Tibial nerve (tissue), 3 donors: ENCODE results near the gene UXS1.

Experiments used
- POLR2A ChIP-seq, 2 donors: fragments of 450-650 bp; IDR thresholded peaks; one replicate each; pipeline ENCODE4 v1.6.1; 2017; ENCODE audit warnings: antibody characterized with exemption in 2 of 2, mild to moderate bottlenecking in 2 of 2, moderate library complexity in 2 of 2
- TF ChIP-seq, protein P1 (sequence below), 5 experiments: fragments of 200-600 bp in 3 of 5; fragments of 450-650 bp in 2 of 5; sonication (generic) in 3 of 5; IDR thresholded peaks; one replicate each; pipeline ENCODE4 v1.5.1; 2016 to 2019; ENCODE audit warnings: antibody characterized with exemption in 5 of 5, mild to moderate bottlenecking in 3 of 5, moderate library complexity in 2 of 5

DNA sequence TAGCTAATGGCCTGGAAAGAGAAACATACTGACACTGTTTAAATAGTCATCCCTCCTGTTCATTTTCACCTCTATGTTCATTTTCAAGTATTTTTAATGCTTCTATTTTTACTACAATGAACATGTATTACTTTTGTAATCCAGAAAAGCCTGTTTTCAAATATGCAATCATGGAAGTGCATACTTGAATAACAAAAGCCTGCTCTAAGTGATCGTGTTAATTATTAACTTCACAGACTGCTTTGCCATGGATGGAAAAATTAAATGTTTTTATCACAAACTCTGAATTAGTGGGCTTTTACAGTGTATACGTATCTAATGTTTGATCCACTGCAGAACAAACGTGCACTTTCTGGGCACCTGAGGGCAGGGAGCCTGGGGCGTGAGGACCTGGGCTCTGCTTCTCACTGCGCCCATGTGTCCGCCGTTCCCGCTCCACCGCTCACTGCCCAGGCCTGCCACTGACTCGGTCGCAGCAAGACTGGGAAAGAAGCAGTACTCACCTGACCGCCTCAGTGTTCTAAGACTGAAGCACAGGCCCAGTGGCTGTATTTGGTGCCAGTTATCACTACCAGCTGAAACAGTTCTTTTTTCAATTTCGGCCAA lies 80.6 kb downstream of the UXS1 start:
- TF ChIP-seq, protein P1, sequence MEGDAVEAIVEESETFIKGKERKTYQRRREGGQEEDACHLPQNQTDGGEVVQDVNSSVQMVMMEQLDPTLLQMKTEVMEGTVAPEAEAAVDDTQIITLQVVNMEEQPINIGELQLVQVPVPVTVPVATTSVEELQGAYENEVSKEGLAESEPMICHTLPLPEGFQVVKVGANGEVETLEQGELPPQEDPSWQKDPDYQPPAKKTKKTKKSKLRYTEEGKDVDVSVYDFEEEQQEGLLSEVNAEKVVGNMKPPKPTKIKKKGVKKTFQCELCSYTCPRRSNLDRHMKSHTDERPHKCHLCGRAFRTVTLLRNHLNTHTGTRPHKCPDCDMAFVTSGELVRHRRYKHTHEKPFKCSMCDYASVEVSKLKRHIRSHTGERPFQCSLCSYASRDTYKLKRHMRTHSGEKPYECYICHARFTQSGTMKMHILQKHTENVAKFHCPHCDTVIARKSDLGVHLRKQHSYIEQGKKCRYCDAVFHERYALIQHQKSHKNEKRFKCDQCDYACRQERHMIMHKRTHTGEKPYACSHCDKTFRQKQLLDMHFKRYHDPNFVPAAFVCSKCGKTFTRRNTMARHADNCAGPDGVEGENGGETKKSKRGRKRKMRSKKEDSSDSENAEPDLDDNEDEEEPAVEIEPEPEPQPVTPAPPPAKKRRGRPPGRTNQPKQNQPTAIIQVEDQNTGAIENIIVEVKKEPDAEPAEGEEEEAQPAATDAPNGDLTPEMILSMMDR (IDR thresholded peaks at IDR 0.05) = no peak
- TF ChIP-seq POLR2A (IDR thresholded peaks at IDR 0.05) = no peak
